GM19193 (cell line): Measurements from ENCODE around the gene C2.

ENCODE experiments used
- POLR2A ChIP-seq: IDR thresholded peaks from 4 replicates; pipeline ENCODE4 v1.6.1; 2011; ENCODE audit not compliant: insufficient read depth, insufficient read length; ENCODE audit errors: extremely low read depth

C2 gene

DNA sequence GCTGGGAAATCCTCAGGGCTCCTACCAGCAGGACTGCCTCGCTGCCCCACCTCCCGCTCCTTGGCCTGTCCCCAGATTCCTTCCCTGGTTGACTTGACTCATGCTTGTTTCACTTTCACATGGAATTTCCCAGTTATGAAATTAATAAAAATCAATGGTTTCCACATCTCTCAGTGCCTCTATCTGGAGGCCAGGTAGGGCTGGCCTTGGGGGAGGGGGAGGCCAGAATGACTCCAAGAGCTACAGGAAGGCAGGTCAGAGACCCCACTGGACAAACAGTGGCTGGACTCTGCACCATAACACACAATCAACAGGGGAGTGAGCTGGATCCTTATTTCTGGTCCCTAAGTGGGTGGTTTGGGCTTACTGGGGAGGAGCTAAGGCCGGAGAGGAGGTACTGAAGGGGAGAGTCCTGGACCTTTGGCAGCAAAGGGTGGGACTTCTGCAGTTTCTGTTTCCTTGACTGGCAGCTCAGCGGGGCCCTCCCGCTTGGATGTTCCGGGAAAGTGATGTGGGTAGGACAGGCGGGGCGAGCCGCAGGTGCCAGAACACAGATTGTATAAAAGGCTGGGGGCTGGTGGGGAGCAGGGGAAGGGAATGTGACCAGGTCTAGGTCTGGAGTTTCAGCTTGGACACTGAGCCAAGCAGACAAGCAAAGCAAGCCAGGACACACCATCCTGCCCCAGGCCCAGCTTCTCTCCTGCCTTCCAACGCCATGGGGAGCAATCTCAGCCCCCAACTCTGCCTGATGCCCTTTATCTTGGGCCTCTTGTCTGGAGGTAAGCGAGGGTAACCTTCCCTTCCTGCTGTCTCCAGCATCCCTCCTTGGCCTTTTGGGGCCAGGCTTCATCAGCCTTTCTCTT lies 18.2 kb downstream of the C2 start, which contains the start of gene CFB:
Gene CFB, plus strand, starts transcription at position 589 of the 863 bp plus-strand sequence. Its CDS starts 127 bp downstream, at position 716.
- TF ChIP-seq POLR2A: no peak

DNA sequence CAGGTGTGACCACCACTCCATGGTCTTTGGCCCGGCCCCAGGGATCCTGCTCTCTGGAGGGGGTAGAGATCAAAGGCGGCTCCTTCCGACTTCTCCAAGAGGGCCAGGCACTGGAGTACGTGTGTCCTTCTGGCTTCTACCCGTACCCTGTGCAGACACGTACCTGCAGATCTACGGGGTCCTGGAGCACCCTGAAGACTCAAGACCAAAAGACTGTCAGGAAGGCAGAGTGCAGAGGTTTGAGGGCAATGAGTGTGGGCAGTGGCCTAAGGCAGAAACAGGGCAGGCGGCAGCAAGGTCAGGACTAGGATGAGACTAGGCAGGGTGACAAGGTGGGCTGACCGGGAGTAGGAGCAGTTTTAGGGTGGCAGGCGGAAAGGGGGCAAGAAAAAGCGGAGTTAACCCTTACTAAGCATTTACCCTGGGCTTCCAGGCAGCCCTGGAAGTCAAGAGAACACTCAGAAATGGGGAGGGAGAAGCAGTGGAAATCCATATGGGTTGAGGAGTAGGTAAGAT lies 18.9 kb downstream of the C2 start:
- no peak for TF ChIP-seq POLR2A

DNA sequence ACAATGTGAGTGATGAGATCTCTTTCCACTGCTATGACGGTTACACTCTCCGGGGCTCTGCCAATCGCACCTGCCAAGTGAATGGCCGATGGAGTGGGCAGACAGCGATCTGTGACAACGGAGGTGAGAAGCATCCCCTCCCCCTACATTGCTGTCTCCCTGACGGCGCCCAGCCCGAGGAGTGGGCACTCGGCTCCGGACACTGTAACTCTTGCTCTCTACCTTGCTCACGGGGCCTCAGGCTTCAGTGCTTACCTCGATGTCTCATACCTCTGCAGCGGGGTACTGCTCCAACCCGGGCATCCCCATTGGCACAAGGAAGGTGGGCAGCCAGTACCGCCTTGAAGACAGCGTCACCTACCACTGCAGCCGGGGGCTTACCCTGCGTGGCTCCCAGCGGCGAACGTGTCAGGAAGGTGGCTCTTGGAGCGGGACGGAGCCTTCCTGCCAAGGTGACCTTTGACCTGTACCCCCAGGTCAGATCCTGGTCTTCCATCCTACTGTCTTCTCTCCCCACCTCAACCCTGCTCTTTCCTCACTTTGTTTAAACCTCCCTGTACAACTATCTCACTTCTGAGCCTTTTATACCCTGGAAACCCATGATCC lies 19.7 kb downstream of the C2 start:
- no peak for TF ChIP-seq POLR2A

GRCh38 chr6:31947864-31948263 lies 20.3 kb downstream of the C2 start:
- TF ChIP-seq POLR2A: no peak

GRCh38 chr6:31948306-31948705 lies 20.8 kb downstream of the C2 start:
- no peak for TF ChIP-seq POLR2A

DNA sequence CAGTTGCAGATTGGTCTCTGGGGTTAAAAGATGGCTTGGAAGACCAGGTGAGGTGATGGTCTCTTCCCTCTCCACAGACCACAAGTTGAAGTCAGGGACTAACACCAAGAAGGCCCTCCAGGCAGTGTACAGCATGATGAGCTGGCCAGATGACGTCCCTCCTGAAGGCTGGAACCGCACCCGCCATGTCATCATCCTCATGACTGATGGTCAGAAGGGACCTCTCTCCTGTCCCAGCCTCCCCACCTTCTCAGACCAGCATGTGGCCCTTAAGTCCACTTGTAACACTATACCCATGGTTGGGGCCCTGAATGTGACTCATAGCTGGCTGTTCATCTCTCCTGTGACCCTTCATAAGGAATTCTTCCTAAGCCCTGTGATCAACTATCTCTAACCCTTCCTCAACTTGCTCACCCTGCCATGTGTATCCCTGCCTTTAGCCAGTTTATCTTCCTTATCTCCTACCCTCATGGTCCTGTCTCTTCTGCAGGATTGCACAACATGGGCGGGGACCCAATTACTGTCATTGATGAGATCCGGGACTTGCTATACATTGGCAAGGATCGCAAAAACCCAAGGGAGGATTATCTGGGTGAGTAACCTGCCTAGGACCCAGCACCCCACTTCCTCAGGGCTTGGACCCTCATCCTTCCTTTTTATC lies 21.4 kb downstream of the C2 start:
- TF ChIP-seq POLR2A: no peak

DNA sequence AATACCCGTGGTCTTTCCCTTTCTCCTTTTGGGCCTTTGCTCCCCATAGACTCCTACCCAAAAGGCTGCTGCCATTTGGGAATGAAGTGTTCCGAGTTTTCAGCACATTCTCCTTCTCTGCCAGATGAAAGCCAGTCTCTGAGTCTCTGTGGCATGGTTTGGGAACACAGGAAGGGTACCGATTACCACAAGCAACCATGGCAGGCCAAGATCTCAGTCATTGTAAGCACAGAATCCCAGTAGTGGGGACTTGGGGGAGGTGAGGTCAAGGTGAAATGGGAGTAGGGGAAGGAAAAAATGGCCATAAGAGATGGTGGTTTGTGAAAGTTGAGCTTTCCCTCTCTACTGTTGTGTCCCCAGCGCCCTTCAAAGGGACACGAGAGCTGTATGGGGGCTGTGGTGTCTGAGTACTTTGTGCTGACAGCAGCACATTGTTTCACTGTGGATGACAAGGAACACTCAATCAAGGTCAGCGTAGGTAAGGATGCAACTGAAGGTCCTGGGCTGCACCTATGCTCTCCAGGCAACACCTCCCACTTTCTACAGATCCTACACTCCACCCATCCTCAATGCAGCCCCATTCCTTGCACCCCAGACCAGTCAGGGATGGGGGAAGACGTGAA lies 22.5 kb downstream of the C2 start:
- TF ChIP-seq POLR2A: no peak

GRCh38 chr6:31952140-31952805 lies 24.8 kb downstream of the C2 start:
- TF ChIP-seq POLR2A: no peak

DNA sequence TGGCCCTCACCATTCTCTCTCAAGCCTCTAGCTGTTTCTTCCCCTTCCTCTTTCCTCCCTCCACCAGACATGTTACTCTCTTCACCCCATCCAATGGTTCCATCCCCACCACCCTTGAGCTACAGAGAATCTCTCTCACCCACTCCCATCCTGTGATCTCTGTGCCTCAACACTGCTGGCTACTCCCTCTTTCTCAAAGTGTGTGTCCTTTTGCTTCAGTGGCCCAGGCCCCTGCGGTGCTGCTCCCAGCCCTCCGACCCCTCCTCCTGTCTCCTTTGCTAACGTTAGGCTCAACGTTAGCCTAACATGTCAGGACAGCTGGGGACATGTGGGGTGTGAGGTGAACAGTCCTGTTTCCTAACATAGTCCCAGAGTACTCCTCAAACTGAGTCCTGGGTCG lies 25.4 kb downstream of the C2 start:
- TF ChIP-seq POLR2A: no peak

DNA sequence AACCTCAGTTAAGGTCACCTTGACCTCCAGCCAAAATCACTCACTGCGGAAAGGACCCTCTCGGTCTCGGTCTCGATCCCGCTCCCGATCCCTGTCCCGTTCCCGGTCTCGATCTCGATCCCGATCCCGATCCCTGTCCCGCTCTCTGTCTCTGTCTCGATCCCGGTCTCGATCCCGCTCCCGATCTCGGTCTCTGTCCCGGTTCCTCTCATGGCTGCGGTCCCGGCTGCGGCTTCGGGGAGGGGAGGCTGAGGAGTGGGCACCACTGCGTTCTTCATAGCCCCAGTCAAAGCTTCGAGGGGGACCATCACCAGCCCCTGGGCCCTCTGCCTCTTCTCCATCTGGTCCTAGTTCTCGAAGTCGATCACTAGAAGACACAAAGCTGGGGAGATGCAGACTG lies 27.0 kb downstream of the C2 start:
- TF ChIP-seq POLR2A: no peak

- TF ChIP-seq POLR2A: no peak
Measured at GRCh38 chr6:31956796-31957195, 29.3 kb downstream of the C2 start.

DNA sequence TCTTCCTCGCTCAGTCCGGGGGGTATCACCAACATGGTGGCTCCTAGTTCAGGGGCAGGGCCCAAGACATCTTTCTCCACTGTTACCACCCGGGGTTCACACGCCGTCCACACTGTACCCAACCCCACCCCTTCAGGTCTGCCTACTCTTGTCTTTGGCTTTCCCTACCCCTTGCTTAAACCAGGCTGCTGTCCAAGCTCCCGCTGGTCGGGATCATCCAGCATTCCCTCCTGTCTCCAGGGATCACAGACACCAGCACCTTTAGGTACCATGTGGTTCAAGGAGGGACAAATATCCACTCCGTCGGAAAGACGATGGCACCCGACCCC lies 30.9 kb downstream of the C2 start:
- TF ChIP-seq POLR2A: no peak

- peak; percentile 85 for TF ChIP-seq POLR2A
Measured at GRCh38 chr6:31958741-31959739, 31.5 kb downstream of the C2 start, which contains the start of the genes NELFE and SKIC2. TSS of gene NELFE (minus strand) at chr6:31958971. CDS start at chr6:31958446, 525 bp downstream. TSS of gene SKIC2 (plus strand) at chr6:31959175. CDS start at chr6:31959193, 18 bp downstream.
